ENCODE data around the gene LRRC42. TPM values are rescaled to one million over a fixed set of nuclear protein-coding genes. Genes with fewer than 3 reads are reported as not detected.
A peak's percentile ranks its signal among the peaks of the same experiment; 100 is the strongest.

The LRRC42 gene
- total RNA-seq, 1 donor: 38.7 TPM

DNA sequence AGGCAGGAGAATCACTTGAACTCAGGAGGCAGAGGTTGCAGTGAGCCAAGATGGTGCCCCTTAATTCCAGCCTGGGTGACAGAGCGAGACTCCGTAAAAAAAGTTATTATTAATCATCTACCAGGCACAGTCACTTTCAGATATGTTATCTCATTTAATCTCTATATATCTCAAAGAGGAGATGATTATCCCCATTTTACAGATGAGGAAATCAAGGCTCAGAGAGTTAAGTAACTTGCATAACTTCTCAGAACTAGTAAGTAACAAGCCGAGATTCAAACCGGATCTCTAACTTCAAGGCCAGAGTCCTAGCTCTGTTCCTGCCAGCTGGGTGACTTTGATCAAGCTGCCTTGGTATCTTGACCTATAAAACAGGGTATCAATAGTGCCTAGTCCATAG is 34.7 kb upstream of the LRRC42 start:
- Histone ChIP-seq H3K4me1 (ENCODE audit: insufficient read depth, low read length) (no peaks in the 10 kb centered on the region), H2AFZ (ENCODE audit: low read length) (no peak overlapping the region), H3K9me3 (ENCODE audit: low read depth, low read length) (no peaks in the 10 kb centered on the region), H4K20me1 (ENCODE audit: insufficient read depth, low read length) (no peaks in the 10 kb centered on the region), H3K27ac (ENCODE audit: low read depth, low read length) (no peak overlapping the region), H3K4me3 (ENCODE audit: insufficient read depth, low read length) (no peak overlapping the region), H3K4me2 (ENCODE audit: insufficient read depth, low read length) (no peak overlapping the region), H3K79me2 (ENCODE audit: insufficient read depth, low read length) (no peaks in the 10 kb centered on the region), H3K27me3 (ENCODE audit: insufficient read depth, low read length) (no peaks in the 10 kb centered on the region), H3K36me3 (ENCODE audit: insufficient read depth, low read length) (peaks cover 4% of the 10 kb centered on the region)
- DNase-seq (ENCODE audit: insufficient read length, low spot score, missing footprints): no peak
- TF ChIP-seq, protein P1, sequence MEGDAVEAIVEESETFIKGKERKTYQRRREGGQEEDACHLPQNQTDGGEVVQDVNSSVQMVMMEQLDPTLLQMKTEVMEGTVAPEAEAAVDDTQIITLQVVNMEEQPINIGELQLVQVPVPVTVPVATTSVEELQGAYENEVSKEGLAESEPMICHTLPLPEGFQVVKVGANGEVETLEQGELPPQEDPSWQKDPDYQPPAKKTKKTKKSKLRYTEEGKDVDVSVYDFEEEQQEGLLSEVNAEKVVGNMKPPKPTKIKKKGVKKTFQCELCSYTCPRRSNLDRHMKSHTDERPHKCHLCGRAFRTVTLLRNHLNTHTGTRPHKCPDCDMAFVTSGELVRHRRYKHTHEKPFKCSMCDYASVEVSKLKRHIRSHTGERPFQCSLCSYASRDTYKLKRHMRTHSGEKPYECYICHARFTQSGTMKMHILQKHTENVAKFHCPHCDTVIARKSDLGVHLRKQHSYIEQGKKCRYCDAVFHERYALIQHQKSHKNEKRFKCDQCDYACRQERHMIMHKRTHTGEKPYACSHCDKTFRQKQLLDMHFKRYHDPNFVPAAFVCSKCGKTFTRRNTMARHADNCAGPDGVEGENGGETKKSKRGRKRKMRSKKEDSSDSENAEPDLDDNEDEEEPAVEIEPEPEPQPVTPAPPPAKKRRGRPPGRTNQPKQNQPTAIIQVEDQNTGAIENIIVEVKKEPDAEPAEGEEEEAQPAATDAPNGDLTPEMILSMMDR (IDR thresholded peaks at IDR 0.05; ENCODE audit: extremely low read depth, low read depth, low read length): no peak

DNA sequence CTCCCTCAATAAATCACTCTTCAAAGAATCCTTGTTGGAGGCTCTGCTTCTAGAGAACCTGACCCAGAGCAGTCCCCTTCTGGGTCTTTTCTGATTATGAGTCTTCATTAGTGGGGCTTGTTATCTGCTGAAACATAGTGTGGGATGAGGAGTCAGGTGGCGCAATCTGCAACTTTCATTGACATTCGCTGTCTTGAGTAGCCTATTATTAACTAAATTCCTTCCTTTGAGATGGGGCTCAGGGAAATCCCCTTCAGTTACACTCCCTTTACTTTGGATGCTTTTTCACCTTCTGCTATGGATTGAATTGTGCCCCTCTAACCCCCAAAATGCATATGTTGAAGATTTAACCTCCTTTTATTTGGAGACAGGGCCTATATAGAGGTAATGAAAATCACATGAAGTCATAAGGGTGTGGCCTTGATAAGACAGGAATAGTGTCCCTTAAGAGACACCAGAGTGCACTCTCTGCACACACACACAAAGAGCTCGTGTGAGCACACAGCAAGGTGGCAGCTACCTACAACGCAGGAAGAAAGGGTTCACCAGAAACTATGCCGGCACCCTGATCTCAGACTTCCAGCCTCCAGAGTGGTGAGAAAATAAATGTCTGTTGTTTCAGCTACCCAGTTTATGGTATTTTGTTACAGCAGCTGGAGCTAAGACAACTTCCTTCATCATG is 32.7 kb upstream of the LRRC42 start:
- no peak overlapping the region for H2AFZ ChIP-seq (ENCODE audit: low read length)

DNA sequence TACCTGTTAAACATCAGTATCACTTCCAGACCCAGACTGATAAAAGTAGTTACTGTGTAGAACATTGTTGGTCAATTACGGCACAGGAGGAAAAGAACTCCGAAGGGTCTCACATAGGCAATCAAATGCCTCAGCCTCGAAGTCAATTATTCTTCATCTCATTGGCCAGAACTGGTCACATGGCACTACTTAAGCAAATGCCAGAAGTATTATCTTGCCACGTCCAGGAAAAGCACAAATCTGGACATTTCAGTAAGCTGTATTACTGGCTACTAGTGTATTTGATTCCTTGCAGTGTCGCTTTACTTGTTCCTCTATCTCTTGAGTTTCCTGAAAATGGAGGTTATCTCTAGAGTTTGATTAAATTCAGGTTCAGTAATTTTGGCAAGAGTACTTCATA is 27.8 kb upstream of the LRRC42 start:
- TF ChIP-seq, protein P1 (IDR thresholded peaks at IDR 0.05; ENCODE audit: extremely low read depth, low read depth, low read length): no peak
- no peak overlapping the region for H3K27ac ChIP-seq (ENCODE audit: low read depth, low read length)
- no peak overlapping the region for H2AFZ ChIP-seq (ENCODE audit: low read length)
- H3K36me3 ChIP-seq (ENCODE audit: insufficient read depth, low read length): peaks cover 14% of the 10 kb centered on the region
- H3K4me2 ChIP-seq (ENCODE audit: insufficient read depth, low read length): no peak overlapping the region
- H3K4me3 ChIP-seq (ENCODE audit: insufficient read depth, low read length): no peak overlapping the region
- DNase-seq (ENCODE audit: insufficient read length, low spot score, missing footprints): no peak
- H4K20me1 ChIP-seq (ENCODE audit: insufficient read depth, low read length): no peaks in the 10 kb centered on the region
- H3K4me1 ChIP-seq (ENCODE audit: insufficient read depth, low read length): peaks cover 6% of the 10 kb centered on the region
- H3K9me3 ChIP-seq (ENCODE audit: low read depth, low read length): no peaks in the 10 kb centered on the region
- no peaks in the 10 kb centered on the region for H3K27me3 ChIP-seq (ENCODE audit: insufficient read depth, low read length)
- H3K79me2 ChIP-seq (ENCODE audit: insufficient read depth, low read length): no peaks in the 10 kb centered on the region

More for the DNA sequence above, 32.7 kb upstream of the LRRC42 start:
- H3K27ac ChIP-seq (ENCODE audit: low read depth, low read length): no peak overlapping the region
- H3K9me3 ChIP-seq (ENCODE audit: low read depth, low read length): no peaks in the 10 kb centered on the region
- H4K20me1 ChIP-seq (ENCODE audit: insufficient read depth, low read length): no peaks in the 10 kb centered on the region
- peaks cover 4% of the 10 kb centered on the region for H3K36me3 ChIP-seq (ENCODE audit: insufficient read depth, low read length)
- H3K4me3 ChIP-seq (ENCODE audit: insufficient read depth, low read length): no peak overlapping the region
- TF ChIP-seq, protein P1 (IDR thresholded peaks at IDR 0.05; ENCODE audit: extremely low read depth, low read depth, low read length): no peak
- no peak overlapping the region for H3K4me2 ChIP-seq (ENCODE audit: insufficient read depth, low read length)
- H3K4me1 ChIP-seq (ENCODE audit: insufficient read depth, low read length): no peaks in the 10 kb centered on the region
- no peak for DNase-seq (ENCODE audit: insufficient read length, low spot score, missing footprints)
- H3K27me3 ChIP-seq (ENCODE audit: insufficient read depth, low read length): no peaks in the 10 kb centered on the region
- H3K79me2 ChIP-seq (ENCODE audit: insufficient read depth, low read length): no peaks in the 10 kb centered on the region

DNA sequence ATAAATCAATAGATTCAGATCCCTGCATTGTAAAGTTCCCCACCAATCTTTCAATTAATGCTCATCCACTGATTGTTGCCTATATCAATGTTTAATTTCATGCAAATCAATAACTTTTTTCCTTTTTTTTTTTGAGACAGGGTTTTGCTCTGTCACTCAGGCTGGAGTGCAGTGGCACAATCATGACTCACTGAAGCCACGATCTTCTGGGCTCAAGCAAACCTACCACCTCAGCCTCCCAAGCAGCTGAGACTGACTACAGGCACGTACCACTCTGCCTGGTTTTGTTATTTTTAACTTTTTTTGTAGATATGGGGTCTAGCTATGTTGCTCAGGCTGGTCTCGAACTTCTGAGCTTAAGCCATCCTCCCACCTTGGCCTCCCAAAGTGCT is 26.5 kb upstream of the LRRC42 start:
- Histone ChIP-seq H3K27me3 (ENCODE audit: insufficient read depth, low read length) (no peaks in the 10 kb centered on the region), H3K4me3 (ENCODE audit: insufficient read depth, low read length) (no peak overlapping the region), H3K79me2 (ENCODE audit: insufficient read depth, low read length) (no peaks in the 10 kb centered on the region), H3K36me3 (ENCODE audit: insufficient read depth, low read length) (peaks cover 15% of the 10 kb centered on the region), H2AFZ (ENCODE audit: low read length) (no peak overlapping the region), H3K4me1 (ENCODE audit: insufficient read depth, low read length) (peaks cover 6% of the 10 kb centered on the region), H3K9me3 (ENCODE audit: low read depth, low read length) (no peaks in the 10 kb centered on the region), H3K4me2 (ENCODE audit: insufficient read depth, low read length) (no peak overlapping the region), H4K20me1 (ENCODE audit: insufficient read depth, low read length) (no peaks in the 10 kb centered on the region), H3K27ac (ENCODE audit: low read depth, low read length) (peak overlapping the region; percentile 1)
- TF ChIP-seq, protein P1 (IDR thresholded peaks at IDR 0.05; ENCODE audit: extremely low read depth, low read depth, low read length): no peak
- no peak for DNase-seq (ENCODE audit: insufficient read length, low spot score, missing footprints)
